Measurements from ENCODE around the gene ALK. TPM values are rescaled to one million over a fixed set of nuclear protein-coding genes. Genes with fewer than 3 reads are reported as not detected.
"Not testable (repeated sequence)": the region's sequence is repeated elsewhere in the genome, so short reads cannot be mapped to it uniquely, and the experiment has no call there.

Gene ALK
- total RNA-seq, 1 experiment from 2014 or later: not detected

DNA sequence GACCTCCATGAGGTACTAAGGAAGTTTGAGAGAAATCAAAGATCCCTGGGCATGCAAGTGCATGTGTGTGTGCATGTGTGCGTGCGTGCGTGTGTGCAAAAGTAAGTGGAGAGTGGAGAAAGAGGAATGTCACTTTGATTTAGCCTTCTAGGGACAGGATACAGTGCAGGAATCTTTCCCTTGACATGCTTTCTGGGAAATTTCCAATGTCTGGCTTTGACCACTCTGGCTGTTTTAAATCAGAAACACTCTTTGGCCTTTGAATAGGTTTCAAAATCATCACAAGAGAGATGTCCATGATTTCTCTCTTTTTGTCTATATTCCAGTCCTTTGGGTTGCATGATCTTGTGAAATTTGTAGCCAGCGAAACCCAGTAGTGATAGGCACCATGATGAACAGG lies 162.0 kb downstream of the ALK start:
- DNase-seq (ENCODE audit: low spot score): no peak

GRCh38 chr2:29755829-29756228 lies 165.6 kb downstream of the ALK start:
- DNase-seq (ENCODE audit: low spot score): no peak

GRCh38 chr2:29755233-29755632 lies 166.2 kb downstream of the ALK start:
- DNase-seq (ENCODE audit: low spot score): no peak

DNA sequence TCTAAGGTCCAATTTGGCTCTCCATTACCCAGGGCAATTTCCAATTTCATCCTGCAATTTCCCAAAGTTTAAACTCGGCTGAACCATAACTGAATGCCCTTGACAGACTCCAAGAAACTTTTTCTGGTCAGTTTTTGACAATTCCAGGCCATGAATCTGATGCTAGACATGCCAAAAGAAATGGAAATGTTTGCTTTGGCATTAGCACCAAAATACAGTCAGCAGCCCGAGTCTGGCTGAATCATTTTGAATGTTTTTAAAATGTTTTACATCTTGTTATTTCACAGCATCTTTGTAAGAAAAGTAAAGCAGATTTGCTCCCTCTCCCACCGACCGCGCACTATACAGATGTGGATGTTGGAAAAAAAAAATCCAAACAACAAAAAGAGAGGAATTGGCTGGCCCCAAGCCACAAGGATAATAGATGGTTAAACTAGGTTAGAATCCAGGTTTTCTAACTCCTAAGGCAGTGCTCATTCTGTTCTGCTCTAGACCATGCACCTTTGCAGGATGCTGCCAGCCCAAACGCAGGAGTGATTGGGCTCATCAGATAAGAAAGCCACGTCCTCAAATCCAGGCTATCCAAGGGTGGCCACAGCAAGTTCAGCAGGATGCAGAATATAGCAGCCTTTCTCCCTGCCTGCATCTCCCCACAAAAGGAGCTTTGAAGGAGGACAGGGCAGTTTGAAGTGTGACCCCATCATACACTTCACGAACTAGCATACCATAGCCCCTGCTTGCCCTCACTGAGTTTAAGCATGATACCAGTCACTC lies 167.5 kb downstream of the ALK start:
- DNase-seq (ENCODE audit: low spot score): no peak

GRCh38 chr2:29751390-29751789 lies 170.0 kb downstream of the ALK start:
- DNase-seq (ENCODE audit: low spot score): no peak

GRCh38 chr2:29750463-29750862 lies 170.9 kb downstream of the ALK start:
- DNase-seq (ENCODE audit: low spot score): not testable (repeated sequence)

DNA sequence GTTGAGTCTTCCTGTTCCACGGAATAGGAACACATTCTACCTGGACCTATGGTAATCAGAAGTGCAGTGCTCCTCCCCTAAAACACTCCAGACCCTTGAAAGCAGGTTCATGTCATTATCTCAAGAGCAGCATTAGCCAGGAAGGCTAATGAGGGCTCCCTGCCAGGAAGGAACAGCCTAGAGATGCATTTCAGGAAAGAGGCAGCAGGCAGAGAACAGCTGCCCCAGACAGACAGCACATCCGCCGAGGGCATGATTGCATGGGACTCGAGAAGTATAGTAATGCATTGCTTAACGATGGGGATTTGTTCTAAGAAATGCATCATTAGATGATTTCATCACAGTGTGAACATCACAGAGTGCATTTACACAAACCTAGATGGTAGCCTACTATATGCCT lies 171.5 kb downstream of the ALK start:
- no peak for DNase-seq (ENCODE audit: low spot score)

DNA sequence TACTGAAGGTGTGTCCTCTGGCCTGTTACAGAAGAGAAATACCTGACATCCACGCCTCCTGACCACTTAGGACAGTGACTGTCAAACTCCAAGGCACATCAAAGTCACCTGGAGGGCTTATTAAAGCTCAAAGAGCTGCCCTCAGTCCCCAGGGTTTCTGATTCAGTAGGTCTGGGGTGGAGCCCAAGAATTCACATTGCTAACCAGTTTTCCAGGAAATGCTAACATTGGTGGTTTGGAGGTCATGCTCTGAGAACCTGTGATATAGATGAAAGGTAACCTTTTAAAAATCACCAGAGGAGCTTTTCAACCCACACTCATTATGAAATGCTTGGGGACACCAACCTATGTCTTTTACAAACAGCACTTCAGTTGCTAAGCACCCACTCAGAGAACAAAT lies 172.3 kb downstream of the ALK start:
- DNase-seq (ENCODE audit: low spot score): peak; percentile 55

GRCh38 chr2:29747786-29748470 lies 173.5 kb downstream of the ALK start:
- peak; percentile 60 for DNase-seq (ENCODE audit: low spot score)

GRCh38 chr2:29744976-29745375 lies 176.4 kb downstream of the ALK start:
- DNase-seq (ENCODE audit: low spot score): no peak

DNA sequence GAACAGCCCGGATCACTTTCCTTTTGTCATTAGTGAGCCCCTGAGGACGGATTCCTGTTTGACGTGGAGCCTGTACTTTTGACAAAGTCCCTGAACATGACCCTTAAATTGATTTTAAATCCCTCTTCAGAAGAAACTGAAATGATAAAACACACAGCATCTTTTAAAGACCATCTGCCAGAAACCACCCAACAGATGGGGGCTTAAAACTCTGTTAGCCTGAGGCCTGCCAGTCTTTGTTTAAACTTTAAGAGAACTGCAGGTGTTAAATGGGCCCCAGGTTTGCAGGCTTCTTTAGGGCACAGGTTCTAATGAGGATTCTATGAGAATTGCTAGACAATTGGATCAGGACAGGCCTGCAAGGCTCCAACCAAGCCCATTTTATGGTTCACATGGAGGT lies 177.9 kb downstream of the ALK start:
- no peak for DNase-seq (ENCODE audit: low spot score)

DNA sequence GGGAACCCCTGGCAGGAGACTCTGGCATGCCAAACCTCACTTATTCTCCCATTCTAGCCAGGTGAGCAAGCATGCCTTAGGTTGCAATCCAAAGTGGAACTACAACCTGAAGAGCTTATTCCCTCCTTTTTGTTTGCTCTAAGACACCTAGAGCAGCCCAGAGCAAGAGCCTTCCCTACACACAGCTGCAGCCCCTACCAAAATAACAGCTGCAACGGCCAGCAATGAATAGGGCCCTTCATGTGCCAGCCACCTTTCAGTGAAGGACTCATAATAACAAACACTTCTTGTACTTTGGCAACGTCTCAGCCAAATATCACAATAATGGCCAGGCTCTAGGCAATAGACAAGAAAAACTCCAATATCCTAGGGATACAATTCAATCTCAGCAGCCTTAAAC lies 178.7 kb downstream of the ALK start:
- DNase-seq (ENCODE audit: low spot score): no peak

- DNase-seq (ENCODE audit: low spot score): no peak
Observed at GRCh38 chr2:29741132-29741531, 180.3 kb downstream of the ALK start.

DNA sequence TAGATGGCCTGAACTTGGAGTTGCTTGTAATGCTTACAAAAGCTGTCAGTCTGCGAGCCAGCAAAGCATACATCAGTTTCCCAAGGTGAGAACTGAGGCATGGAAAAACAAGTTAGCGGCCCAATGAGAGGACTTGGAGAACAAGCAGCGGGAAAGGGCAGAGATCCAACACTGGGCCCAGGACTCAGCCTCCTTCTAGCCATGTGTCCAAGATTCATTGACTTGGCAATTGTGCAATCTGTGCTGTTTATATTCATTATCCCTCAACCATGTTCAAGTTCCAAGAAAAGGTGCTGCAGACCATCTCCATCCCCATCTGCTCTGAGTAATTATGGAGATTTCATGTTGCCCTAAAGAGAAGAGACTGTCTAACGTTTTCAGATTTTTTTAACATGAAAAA lies 187.4 kb downstream of the ALK start:
- DNase-seq (ENCODE audit: low spot score): no peak

- no peak for DNase-seq (ENCODE audit: low spot score)
Observed at GRCh38 chr2:29733213-29733612, 188.2 kb downstream of the ALK start.

GRCh38 chr2:29731948-29732347 lies 189.4 kb downstream of the ALK start:
- no peak for DNase-seq (ENCODE audit: low spot score)

GRCh38 chr2:29729932-29730331 lies 191.5 kb downstream of the ALK start:
- DNase-seq (ENCODE audit: low spot score): no peak

- DNase-seq (ENCODE audit: low spot score): no peak
Observed at GRCh38 chr2:29729401-29729800, 192.0 kb downstream of the ALK start.

DNA sequence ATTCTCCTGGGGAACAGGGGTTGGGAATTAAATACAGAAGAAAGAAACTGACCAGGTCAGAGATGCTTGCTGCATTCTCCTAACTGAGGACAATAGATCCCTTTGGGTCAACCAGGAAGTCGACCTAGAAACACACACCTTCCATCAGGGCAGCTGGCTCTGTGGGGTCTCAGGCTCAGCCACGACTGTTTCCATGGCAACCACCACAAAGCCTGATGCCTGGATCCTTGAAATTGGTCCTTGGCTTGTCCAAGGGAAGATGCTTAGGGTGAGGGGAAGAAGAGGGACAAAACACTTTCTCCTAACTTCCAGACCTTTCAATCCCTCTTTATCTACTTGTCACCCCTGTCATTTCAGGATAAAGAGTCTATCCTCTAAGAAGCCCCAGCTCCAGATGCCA lies 194.4 kb downstream of the ALK start:
- DNase-seq (ENCODE audit: low spot score): no peak

- DNase-seq (ENCODE audit: low spot score): no peak
Observed at GRCh38 chr2:29725610-29726009, 195.8 kb downstream of the ALK start.

DNA sequence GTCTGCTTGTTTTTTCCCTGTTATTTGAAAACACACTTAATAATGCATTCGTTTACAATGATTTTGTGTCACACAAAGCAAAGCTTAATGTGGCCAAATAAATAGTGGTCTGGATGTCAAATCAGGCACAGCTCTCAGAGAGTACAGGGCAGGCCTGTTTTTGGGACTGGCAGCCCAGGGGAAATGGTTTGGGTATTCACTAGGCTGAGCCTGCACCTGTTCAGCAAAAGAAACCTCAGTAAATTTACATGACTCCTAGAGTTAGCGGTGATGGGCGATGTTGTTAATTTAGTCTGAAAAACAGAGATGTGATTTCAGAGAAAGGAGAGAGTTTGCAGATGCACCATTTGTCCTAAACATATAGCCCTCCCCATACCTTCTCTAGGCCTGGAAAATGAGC lies 197.1 kb downstream of the ALK start:
- no peak for DNase-seq (ENCODE audit: low spot score)

DNA sequence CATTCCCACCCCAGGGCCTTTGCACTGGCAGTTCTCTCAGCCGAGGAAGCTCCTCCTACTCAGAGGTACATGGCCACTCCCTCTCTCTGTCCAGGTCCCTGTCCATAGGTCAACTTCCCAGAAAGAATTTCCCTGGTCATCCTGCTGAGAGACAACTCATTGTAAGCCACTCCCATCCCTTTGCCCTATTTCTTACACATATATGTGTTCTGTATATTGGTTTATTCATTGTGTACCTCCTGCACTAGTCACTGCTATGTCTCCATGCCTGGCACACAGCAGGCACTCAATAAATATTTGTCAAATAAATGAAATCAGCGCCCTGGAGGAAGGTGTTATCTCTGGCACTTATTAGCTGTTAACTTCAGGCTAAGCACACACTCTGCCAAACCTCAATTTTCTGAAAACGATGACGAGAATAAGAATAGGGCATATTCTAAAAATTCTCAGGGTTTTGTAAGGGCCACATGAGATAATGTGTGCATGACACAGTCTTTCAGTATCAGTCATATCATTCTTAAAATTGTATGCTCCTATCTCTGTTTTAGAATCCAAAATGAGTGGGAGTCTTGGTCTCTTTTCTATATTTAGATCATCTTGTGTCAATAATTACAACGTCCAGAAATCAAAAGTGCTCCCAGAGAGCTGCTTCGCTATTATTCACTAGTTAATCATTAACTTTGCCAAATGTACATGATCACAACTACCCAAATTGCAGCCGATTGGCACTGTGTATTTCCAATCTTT lies 198.0 kb downstream of the ALK start:
- DNase-seq (ENCODE audit: low spot score): peak; percentile 3

DNA sequence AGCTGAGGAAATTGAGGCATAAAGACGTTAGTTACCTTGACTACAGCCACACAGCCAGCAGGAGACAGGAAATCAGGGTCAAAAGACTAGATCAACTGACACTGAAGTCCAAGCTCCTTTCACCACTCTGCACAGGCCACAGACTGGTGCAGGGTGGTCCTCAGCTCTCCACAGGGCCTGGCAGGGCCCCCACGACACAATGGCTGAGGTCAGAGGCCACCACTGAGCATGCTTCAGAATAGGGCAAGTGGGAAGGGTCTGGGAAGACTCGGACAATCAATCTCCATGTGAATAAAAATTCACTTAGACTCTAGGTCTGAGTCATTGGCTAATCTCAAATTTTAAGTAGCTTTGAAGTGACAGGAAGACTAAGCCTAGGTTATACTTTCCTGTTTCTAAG lies 201.7 kb downstream of the ALK start:
- DNase-seq (ENCODE audit: low spot score): no peak
